HepG2 (cell line): ENCODE measurements around the gene ATP6V1C2. TPM values are rescaled to one million over a fixed set of nuclear protein-coding genes. Genes with fewer than 3 reads are reported as not detected.

Source experiments
- ATAC-seq: fragments of 200-7000 bp; cut with Tn5 transposase; 3 replicates; pipeline ENCODE4 v1.9.1; 2020; ENCODE audit warnings: mild to moderate bottlenecking, moderate library complexity
- BruUV-seq: library from RNA; stranded (reverse); fragments of 400-500 nt; replicated peaks from 2 replicates; lab custom pipeline; 2021; lab: Mats Ljungman, UMichigan
- CTCF ChIA-PET: fragments of 300-600 bp; formaldehyde crosslinking; extraction: SDS; loops from one replicate; lab custom pipeline; 2021; ENCODE audit warnings: low total read pairs, inconsistent platforms, low intra/inter-chr PET ratio; lab: Yijun Ruan, JAX
- POLR2A ChIA-PET: fragments of 350-600 bp; sonication (Branson Sonifier 250); formaldehyde crosslinking; loops from one replicate; lab custom pipeline; 2020; ENCODE audit warnings: antibody characterized with exemption, inconsistent platforms; lab: Yijun Ruan, JAX
- DNase-seq: peaks from one replicate; pipeline ENCODE4 v3.0.0-alpha.2; 2015; ENCODE audit warnings: low spot score
- FAIRE-seq: peaks from 3 replicates; lab custom pipeline; 2011; peaks lifted over from hg19 to GRCh38; lab: Jason Lieb, UNC
- H2AFZ ChIP-seq: one replicate; pipeline ENCODE4 v1.6.1; 2011; ENCODE audit warnings: low read length, inconsistent platforms
- H3K27ac ChIP-seq: fragments of 300-600 bp; 3 replicates; pipeline ENCODE4 v1.8.0; 2011; ENCODE audit warnings: mixed run types, mild to moderate bottlenecking, mixed read lengths, low read length, inconsistent platforms; ENCODE audit not compliant: insufficient read depth; ENCODE audit errors: extremely low read length
- H3K27me3 ChIP-seq, 2 experiments: fragments of 200-600 bp in 1 of 2; 2 replicates in 1 of 2; 3 replicates in 1 of 2; pipeline versions ENCODE4 v1.6.0 to v1.8.0; 2011; ENCODE audit warnings: low read length in 2 of 2, mild to moderate bottlenecking in 2 of 2, moderate library complexity in 2 of 2, inconsistent platforms in 1 of 2; ENCODE audit not compliant: insufficient read depth in 2 of 2, control insufficient read depth in 1 of 2
- H3K36me3 ChIP-seq, 2 experiments: fragments of 200-600 bp in 1 of 2; replicated peaks in 1 of 2; 2 replicates in 1 of 2; 3 replicates in 1 of 2; pipeline versions ENCODE4 v1.5.1 to v1.8.0; 2011; ENCODE audit warnings: low read length in 2 of 2, inconsistent platforms in 1 of 2; ENCODE audit not compliant: insufficient read depth in 2 of 2, control insufficient read depth in 1 of 2
- H3K4me1 ChIP-seq: 2 replicates; pipeline ENCODE4 v1.5.1; 2012; ENCODE audit warnings: low read length, inconsistent platforms; ENCODE audit not compliant: insufficient read depth
- H3K4me2 ChIP-seq: 2 replicates; pipeline ENCODE4 v1.6.0; 2011; ENCODE audit warnings: low read depth, low read length, inconsistent platforms
- H3K4me3 ChIP-seq, 3 experiments: fragments of 200-600 bp in 1 of 3; sonication (generic), shearing (Covaris generic) in 1 of 3; replicated peaks in 1 of 3; 2 replicates each; pipeline ENCODE4 v1.5.1; 2011 to 2016; ENCODE audit warnings: low read length in 3 of 3, inconsistent platforms in 2 of 3, low read depth in 2 of 3, mild to moderate bottlenecking in 2 of 3, control low read depth in 1 of 3, mixed read lengths in 1 of 3; ENCODE audit not compliant: insufficient read depth in 1 of 3
- H3K79me2 ChIP-seq: one replicate; pipeline ENCODE4 v1.6.1; 2011; ENCODE audit warnings: low read length, inconsistent platforms; ENCODE audit not compliant: insufficient read depth
- H3K9ac ChIP-seq: 2 replicates; pipeline ENCODE4 v1.6.0; 2011; ENCODE audit warnings: mild to moderate bottlenecking, low read depth, low read length, inconsistent platforms; ENCODE audit not compliant: insufficient read depth
- H3K9me3 ChIP-seq: 2 replicates; pipeline ENCODE4 v1.5.1; 2012; ENCODE audit warnings: mild to moderate bottlenecking, low read length
- H4K20me1 ChIP-seq: 2 replicates; pipeline ENCODE4 v1.6.0; 2011; ENCODE audit warnings: inconsistent platforms, mild to moderate bottlenecking, low read length, moderate library complexity; ENCODE audit not compliant: insufficient read depth
- GABPB1 ChIP-seq: IDR thresholded peaks from 2 replicates; pipeline ENCODE4 v1.6.1; 2016; ENCODE audit warnings: mild to moderate bottlenecking, missing genetic modification reagents, moderate library complexity, missing compliant biosample characterization
- KAT8 ChIP-seq: IDR thresholded peaks from 2 replicates; pipeline ENCODE4 v1.6.1; 2016; ENCODE audit warnings: missing genetic modification reagents, missing compliant biosample characterization
- MXD1 ChIP-seq: sonication (generic); formaldehyde crosslinking; IDR thresholded peaks from 2 replicates; pipeline ENCODE4 v1.4.0; 2020; ENCODE audit warnings: mild to moderate bottlenecking, missing genetic modification reagents
- NFAT5 ChIP-seq: sonication (generic); formaldehyde crosslinking; IDR thresholded peaks from 2 replicates; pipeline ENCODE4 v1.4.0; 2020; ENCODE audit warnings: missing genetic modification reagents
- PRDM15 ChIP-seq: sonication (generic); formaldehyde crosslinking; IDR thresholded peaks from 2 replicates; pipeline ENCODE4 v1.4.0; 2020; ENCODE audit warnings: missing genetic modification reagents
- SKIL ChIP-seq: sonication (generic); formaldehyde crosslinking; IDR thresholded peaks from 2 replicates; pipeline ENCODE4 v1.8.0; 2022; ENCODE audit warnings: missing genetic modification reagents, mild to moderate bottlenecking, moderate library complexity, borderline replicate concordance
- ZFP36L1 ChIP-seq: sonication (generic); formaldehyde crosslinking; IDR thresholded peaks from 2 replicates; pipeline ENCODE4 v1.8.0; 2022; ENCODE audit warnings: mild to moderate bottlenecking, missing genetic modification reagents, moderate library complexity
- ZFP41 ChIP-seq: sonication (generic); formaldehyde crosslinking; IDR thresholded peaks from 2 replicates; pipeline ENCODE4 v1.4.0; 2020; ENCODE audit warnings: mild to moderate bottlenecking, missing genetic modification reagents, borderline replicate concordance
- ZNF331 ChIP-seq: sonication (generic); formaldehyde crosslinking; IDR thresholded peaks from 2 replicates; pipeline ENCODE4 v1.4.0; 2020; ENCODE audit warnings: missing genetic modification reagents
- ZNF75D ChIP-seq: sonication (generic); formaldehyde crosslinking; IDR thresholded peaks from 2 replicates; pipeline ENCODE4 v1.8.1; 2023; ENCODE audit warnings: missing genetic modification reagents, mild to moderate bottlenecking, borderline replicate concordance
- ZNF773 ChIP-seq: sonication (generic); formaldehyde crosslinking; IDR thresholded peaks from 2 replicates; pipeline ENCODE4 v1.4.0; 2020; ENCODE audit warnings: missing genetic modification reagents, borderline replicate concordance
- WGBS: methylation state at CpG from one replicate; pipeline ENCODE4 v1.1.6; 2017; ENCODE audit warnings: low lambda C conversion rate; 5-methylcytosine and 5-hydroxymethylcytosine counted together
- in situ Hi-C: cut with HindIII; loops from 2 replicates; pipeline ENCODE4 v1.10.0; 2017; ENCODE audit warnings: low pct_unique_long_range_greater_than_20kb; ENCODE audit not compliant: extremely low pct_ligation_motif_present
- intact Hi-C: fragments of 100-400 bp; cut with micrococcal nuclease; formaldehyde crosslinking; loops from one replicate; pipeline ENCODE4 v1.10.0; 2022; ENCODE audit not compliant: unreplicated experiment
- polyA plus RNA-seq, 8 experiments: library from polyadenylated mRNA; depleted of rRNA in 3 of 8; stranded (reverse) in 7 of 8; unstranded in 1 of 8; fragments of >200 nt; fragmentation: Illumina TruSeq in 4 of 8; extraction: Trizol in 4 of 8; gene quantifications; 2 replicates each; pipeline versions ENCODE4 v1.2.1 to v1.2.3, GENCODE V29; 2011 to 2016; ENCODE audit warnings: low read depth in 4 of 8, missing spikeins in 1 of 8, mixed read lengths in 1 of 8; ENCODE audit not compliant: insufficient read depth in 1 of 8
- total RNA-seq, 5 experiments: library from RNA; depleted of rRNA; stranded (reverse); fragments of >200 nt; fragmentation: Illumina TruSeq; extraction: Trizol; gene quantifications; 2 replicates each; pipeline ENCODE4 v1.2.3, GENCODE V29; 2016; ENCODE audit warnings: low read depth in 1 of 5

ATP6V1C2 gene
- total and polyA plus RNA-seq, 2 of the 13 experiments (the other 11 are each of a cell fraction or from before 2014, with no cell fraction given) = 0.04 to 0.29 TPM

GRCh38 chr2:10832203-10832936 lies 110.9 kb downstream of the ATP6V1C2 start:
- no peaks in the 10 kb centered on the region for H3K36me3 ChIP-seq
- no peak overlapping the region for H3K9ac ChIP-seq
- H4K20me1 ChIP-seq = no peaks in the 10 kb centered on the region
- H2AFZ ChIP-seq = no peak overlapping the region
- no peaks in the 10 kb centered on the region for H3K4me1 ChIP-seq
- peak; percentile 96 for FAIRE-seq
- no peak overlapping the region for H3K4me2 ChIP-seq
- peak; percentile 74 for DNase-seq
- H3K79me2 ChIP-seq = no peaks in the 10 kb centered on the region
- intact Hi-C loops = no loop called here
- H3K27me3 ChIP-seq = peaks cover 19 to 76% of the 10 kb centered on the region in 2 experiments
- POLR2A ChIA-PET = interaction anchor here (0.6 kb wide), 1 partner anchor 290 kb away, joined by 3 read pairs; no protein-coding TSS in a partner anchor
- WGBS = 30% methylated on average over 21 of the region's 30 CpGs
- peak; percentile 85 for ATAC-seq
- H3K4me3 ChIP-seq = no peak overlapping the region
- no peak overlapping the region for H3K27ac ChIP-seq
- BruUV-seq = no TSS peak
- no peaks in the 10 kb centered on the region for H3K9me3 ChIP-seq
- in situ Hi-C loops = no loop called here
- CTCF ChIA-PET = interaction anchor here (0.6 to 5.6 kb wide), 6 partner anchors 14 to 298 kb away, joined by 3 to 66 read pairs (median 6); no protein-coding TSS in a partner anchor
- TF ChIP-seq ZFP36L1 (CRISPR knock-in tag) (no peak), SKIL (no peak), PRDM15 (no peak), ZNF773 (CRISPR knock-in tag) (no peak), NFAT5 (CRISPR knock-in tag) (0 out of 2 replicates have a peak, but pooled peaks have one; percentile 16), ZFP41 (CRISPR knock-in tag) (no peak), MXD1 (CRISPR knock-in tag) (no peak), ZNF331 (CRISPR knock-in tag) (0 out of 2 replicates have a peak, but pooled peaks have one; percentile 41), KAT8 (CRISPR knock-in tag) (no peak), ZNF75D (CRISPR knock-in tag) (no peak), GABPB1 (peak; percentile 46)
